Activated T-cell treated with anti-CD3 and anti-CD28 coated beads, Interleukin-2, amount 50 U/mL, for 4 hours (primary cell): Measurements from ENCODE around the gene OTUD7B. TPM values are rescaled to one million over a fixed set of nuclear protein-coding genes. Genes with fewer than 3 reads are reported as not detected.

Source experiments
- ATAC-seq, 2 donors: fragments of 200-7000 bp; cut with Tn5 transposase; one replicate each; pipeline ENCODE4 v1.10.0; 2021
- DNase-seq: peaks from one replicate; pipeline ENCODE4 v3.0.0-alpha.2; 2020
- H3K27me3 Mint-ChIP-seq: one replicate; pipeline ENCODE4 v1.8.0; 2021; ENCODE audit warnings: low read depth, mixed read lengths
- H3K36me3 Mint-ChIP-seq: one replicate; pipeline ENCODE4 v1.8.0; 2022; ENCODE audit warnings: mixed read lengths; ENCODE audit not compliant: insufficient read depth
- H3K4me1 Mint-ChIP-seq: one replicate; pipeline ENCODE4 v1.8.0; 2021; ENCODE audit warnings: low read depth, mixed read lengths
- H3K4me3 Mint-ChIP-seq: one replicate; pipeline ENCODE4 v1.8.0; 2021; ENCODE audit warnings: mild to moderate bottlenecking, moderate library complexity, mixed read lengths
- H3K9me3 Mint-ChIP-seq: one replicate; pipeline ENCODE4 v1.8.0; 2021; ENCODE audit warnings: mixed read lengths
- total RNA-seq, 3 donors: library from RNA; stranded (reverse); gene quantifications; one replicate each; pipeline ENCODE4 v1.2.1, GENCODE V29; 2021

OTUD7B gene
- total RNA-seq, 3 donors from 2014 or later, result 40.5 to 48.2 (median 43.2) TPM

- Mint-ChIP-seq H3K4me3 (no peak overlapping the region), H3K4me1 (peaks cover 9% of the 10 kb centered on the region), H3K27me3 (no peaks in the 10 kb centered on the region), H3K9me3 (no peaks in the 10 kb centered on the region), H3K36me3 (peaks cover 25% of the 10 kb centered on the region)
- ATAC-seq (no peak), DNase-seq (no peak)
Measured at GRCh38 chr1:149987297-149987595, 23.3 kb downstream of the OTUD7B start.

GRCh38 chr1:149986486-149987296 lies 23.8 kb downstream of the OTUD7B start:
- Mint-ChIP-seq H3K4me3 (no peak overlapping the region), H3K27me3 (no peaks in the 10 kb centered on the region), H3K36me3 (peaks cover 25% of the 10 kb centered on the region), H3K4me1 (peaks cover 9% of the 10 kb centered on the region), H3K9me3 (no peaks in the 10 kb centered on the region)
- ATAC-seq (no peak), DNase-seq (no peak)

GRCh38 chr1:149979972-149980540 lies 30.5 kb downstream of the OTUD7B start:
- ATAC-seq (no peak), DNase-seq (no peak)
- Mint-ChIP-seq H3K27me3 (no peaks in the 10 kb centered on the region), H3K36me3 (peaks cover 24% of the 10 kb centered on the region), H3K9me3 (no peaks in the 10 kb centered on the region), H3K4me3 (no peak overlapping the region), H3K4me1 (peaks cover 26% of the 10 kb centered on the region)

- H3K36me3 Mint-ChIP-seq, result peaks cover 23% of the 10 kb centered on the region
- peak in 1 of 2 donors; percentile 18 for ATAC-seq
- H3K4me3 Mint-ChIP-seq, result no peak overlapping the region
- no peak for DNase-seq
- no peaks in the 10 kb centered on the region for H3K27me3 Mint-ChIP-seq
- peaks cover 26% of the 10 kb centered on the region for H3K4me1 Mint-ChIP-seq
- H3K9me3 Mint-ChIP-seq, result no peaks in the 10 kb centered on the region
Measured at GRCh38 chr1:149979245-149979971, 31.1 kb downstream of the OTUD7B start.

- no peaks in the 10 kb centered on the region for H3K9me3 Mint-ChIP-seq
- no peak overlapping the region for H3K4me3 Mint-ChIP-seq
- no peaks in the 10 kb centered on the region for H3K27me3 Mint-ChIP-seq
- peaks cover 26% of the 10 kb centered on the region for H3K4me1 Mint-ChIP-seq
- H3K36me3 Mint-ChIP-seq, result peaks cover 25% of the 10 kb centered on the region
- DNase-seq (no peak), ATAC-seq (no peak)
Measured at GRCh38 chr1:149978547-149979023, 31.9 kb downstream of the OTUD7B start.

GRCh38 chr1:149977345-149977744 lies 33.2 kb downstream of the OTUD7B start:
- Mint-ChIP-seq H3K27me3 (no peaks in the 10 kb centered on the region), H3K4me3 (no peak overlapping the region), H3K36me3 (peaks cover 32% of the 10 kb centered on the region), H3K4me1 (peaks cover 24% of the 10 kb centered on the region), H3K9me3 (no peaks in the 10 kb centered on the region)
- ATAC-seq, result no peak
- no peak for DNase-seq

- Mint-ChIP-seq H3K9me3 (no peaks in the 10 kb centered on the region), H3K27me3 (no peaks in the 10 kb centered on the region), H3K36me3 (peaks cover 41% of the 10 kb centered on the region), H3K4me3 (no peak overlapping the region), H3K4me1 (peaks cover 4% of the 10 kb centered on the region)
- DNase-seq (no peak), ATAC-seq (no peak)
Measured at GRCh38 chr1:149972547-149972946, 38.0 kb downstream of the OTUD7B start.

GRCh38 chr1:149967646-149968045 lies 42.9 kb downstream of the OTUD7B start:
- DNase-seq (no peak), ATAC-seq (no peak)
- H3K36me3 Mint-ChIP-seq, result peaks cover 35% of the 10 kb centered on the region
- H3K9me3 Mint-ChIP-seq, result no peaks in the 10 kb centered on the region
- peaks cover 7% of the 10 kb centered on the region for H3K4me1 Mint-ChIP-seq
- H3K27me3 Mint-ChIP-seq, result no peaks in the 10 kb centered on the region
- no peak overlapping the region for H3K4me3 Mint-ChIP-seq

GRCh38 chr1:149967041-149967440 lies 43.5 kb downstream of the OTUD7B start:
- Mint-ChIP-seq H3K4me1 (peaks cover 12% of the 10 kb centered on the region), H3K27me3 (no peaks in the 10 kb centered on the region), H3K36me3 (peaks cover 30% of the 10 kb centered on the region), H3K9me3 (no peaks in the 10 kb centered on the region), H3K4me3 (no peak overlapping the region)
- ATAC-seq (no peak), DNase-seq (no peak)

- H3K4me3 Mint-ChIP-seq, result no peak overlapping the region
- H3K27me3 Mint-ChIP-seq, result no peaks in the 10 kb centered on the region
- DNase-seq, result no peak
- H3K36me3 Mint-ChIP-seq, result peaks cover 32% of the 10 kb centered on the region
- no peaks in the 10 kb centered on the region for H3K9me3 Mint-ChIP-seq
- H3K4me1 Mint-ChIP-seq, result peaks cover 18% of the 10 kb centered on the region
- no peak for ATAC-seq
Measured at GRCh38 chr1:149966405-149966804, 44.1 kb downstream of the OTUD7B start.

GRCh38 chr1:149965440-149965839 lies 45.1 kb downstream of the OTUD7B start:
- no peaks in the 10 kb centered on the region for H3K27me3 Mint-ChIP-seq
- ATAC-seq, result no peak
- DNase-seq, result no peak
- H3K36me3 Mint-ChIP-seq, result peaks cover 31% of the 10 kb centered on the region
- no peak overlapping the region for H3K4me3 Mint-ChIP-seq
- peaks cover 18% of the 10 kb centered on the region for H3K4me1 Mint-ChIP-seq
- H3K9me3 Mint-ChIP-seq, result no peaks in the 10 kb centered on the region

- H3K36me3 Mint-ChIP-seq, result peaks cover 41% of the 10 kb centered on the region
- H3K4me3 Mint-ChIP-seq, result no peak overlapping the region
Measured at GRCh38 chr1:149963358-149963757, 47.2 kb downstream of the OTUD7B start.

GRCh38 chr1:149962736-149963135 lies 47.8 kb downstream of the OTUD7B start:
- no peaks in the 10 kb centered on the region for H3K9me3 Mint-ChIP-seq
- peaks cover 41% of the 10 kb centered on the region for H3K36me3 Mint-ChIP-seq
- no peaks in the 10 kb centered on the region for H3K27me3 Mint-ChIP-seq
- H3K4me1 Mint-ChIP-seq, result peaks cover 18% of the 10 kb centered on the region
- H3K4me3 Mint-ChIP-seq, result no peak overlapping the region
- no peak for DNase-seq
- ATAC-seq, result no peak

More at GRCh38 chr1:149963358-149963757, 47.2 kb downstream of the OTUD7B start:
- Mint-ChIP-seq H3K27me3 (no peaks in the 10 kb centered on the region), H3K4me1 (peaks cover 18% of the 10 kb centered on the region), H3K9me3 (no peaks in the 10 kb centered on the region)
- DNase-seq (no peak), ATAC-seq (no peak)

GRCh38 chr1:149962039-149962647 lies 48.4 kb downstream of the OTUD7B start:
- H3K9me3 Mint-ChIP-seq, result no peaks in the 10 kb centered on the region
- H3K4me1 Mint-ChIP-seq, result peaks cover 18% of the 10 kb centered on the region
- peaks cover 40% of the 10 kb centered on the region for H3K36me3 Mint-ChIP-seq
- DNase-seq (peak; percentile 31), ATAC-seq (peak; percentile 35 to 69)
- H3K27me3 Mint-ChIP-seq, result no peaks in the 10 kb centered on the region
- H3K4me3 Mint-ChIP-seq, result no peak overlapping the region
